Activated CD4-positive, alpha-beta T cell treated with anti-CD3 and anti-CD28 coated beads, Interleukin-2, amount 50 U/mL, for 4 hours (primary cell): Measurements from ENCODE around the gene SERTM2.

Source experiments
- DNase-seq, 2 experiments: peaks; one replicate each; pipeline ENCODE4 v3.0.0-alpha.2; 2020

Gene SERTM2

DNA sequence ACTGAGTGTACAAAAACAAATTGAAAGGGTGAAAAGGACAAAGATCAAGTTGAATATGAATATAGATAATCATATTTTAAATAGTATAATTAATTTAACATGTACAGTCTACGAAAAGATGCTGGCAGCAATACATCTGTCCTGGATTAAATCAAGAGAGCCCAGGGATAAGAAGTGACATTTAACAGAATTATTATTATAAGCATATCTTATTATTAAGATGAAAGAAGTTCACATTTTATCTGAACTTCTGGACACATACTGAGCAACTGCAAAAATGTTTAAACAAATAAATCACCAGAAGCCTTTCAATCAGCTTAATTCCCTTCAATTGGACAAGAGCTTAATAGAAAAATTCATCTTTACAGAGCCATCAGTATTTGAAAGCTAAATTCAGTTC, 50.4 kb downstream of the SERTM2 start:
- no peak for DNase-seq

- DNase-seq, result no peak
Observed at GRCh38 chrX:111567542-111568255, 56.3 kb downstream of the SERTM2 start.

GRCh38 chrX:111568354-111568753, 56.9 kb downstream of the SERTM2 start:
- DNase-seq, result no peak

GRCh38 chrX:111568817-111569216, 57.4 kb downstream of the SERTM2 start:
- no peak for DNase-seq
